NCI-H146 (cell line): ENCODE results near the gene UNC79.
"Not testable (repeated sequence)": the region's sequence is repeated elsewhere in the genome, so short reads cannot be mapped to it uniquely, and the experiment has no call there.

ENCODE experiments used
- DNase-seq: peaks from one replicate; lab custom pipeline; 2025; lab: John Stamatoyannopoulos, UW

The UNC79 gene

DNA sequence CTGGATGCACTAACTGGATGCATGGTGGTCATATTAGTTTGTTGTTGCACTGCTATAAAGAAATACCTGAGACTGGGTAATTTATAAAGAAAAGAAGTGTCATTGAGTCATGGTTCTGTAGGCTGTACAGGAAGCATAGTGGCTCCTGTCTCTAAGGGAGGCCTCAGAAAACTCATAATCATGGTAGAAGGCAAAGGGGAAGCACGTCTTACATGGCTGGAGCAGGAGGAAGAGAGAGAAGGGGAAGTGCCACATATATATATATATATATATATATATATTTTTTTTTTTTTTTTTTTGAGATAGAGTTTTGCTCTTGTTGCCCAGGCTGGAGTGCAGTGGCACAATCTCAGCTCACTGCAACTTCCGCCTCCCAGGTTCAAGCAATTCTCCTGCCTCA, 62.9 kb downstream of the UNC79 start:
- DNase-seq = not testable (repeated sequence)

DNA sequence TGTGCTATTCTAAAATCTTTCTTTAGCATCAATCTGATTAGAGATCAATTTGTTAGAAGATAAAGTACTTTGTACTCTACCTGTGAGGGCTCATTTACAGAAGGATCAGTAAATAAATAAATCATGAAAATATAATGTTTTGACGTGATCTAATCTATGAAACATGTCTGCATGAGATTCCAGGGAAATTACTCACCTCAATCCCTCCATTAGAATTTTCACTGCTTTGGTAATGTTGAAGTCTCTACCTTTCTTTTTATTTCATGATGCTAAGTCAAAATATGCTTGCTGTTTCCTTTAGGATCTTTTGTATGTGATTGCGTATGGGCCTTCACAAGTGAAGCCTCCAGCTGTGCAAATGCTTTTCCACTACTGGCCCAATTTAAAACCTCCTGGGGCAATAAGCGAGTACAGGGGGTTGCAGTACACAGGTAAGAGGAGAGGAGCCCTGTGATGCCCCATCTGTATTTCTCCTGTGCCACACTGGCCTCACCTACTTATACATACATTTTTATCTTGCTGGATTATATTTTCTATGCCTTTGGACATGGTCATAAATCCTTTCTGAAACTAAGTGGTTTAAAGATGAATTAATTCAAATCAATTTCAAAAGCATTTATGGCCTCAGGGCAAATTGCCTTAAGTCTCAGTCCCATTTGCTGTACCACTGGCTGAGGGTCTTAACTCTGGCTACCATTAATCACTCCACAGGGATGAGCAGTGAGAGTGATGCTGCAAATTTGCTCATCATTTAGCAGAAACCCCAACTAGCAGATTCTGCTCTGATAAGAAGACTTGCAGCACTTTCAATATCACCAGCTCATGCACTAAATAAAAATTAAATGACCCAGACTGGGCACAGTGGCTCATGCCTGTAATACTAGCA, 66.4 kb downstream of the UNC79 start:
- peak; percentile 57 for DNase-seq

GRCh38 chr14:93510056-93510455, 79.3 kb downstream of the UNC79 start:
- no peak for DNase-seq

DNA sequence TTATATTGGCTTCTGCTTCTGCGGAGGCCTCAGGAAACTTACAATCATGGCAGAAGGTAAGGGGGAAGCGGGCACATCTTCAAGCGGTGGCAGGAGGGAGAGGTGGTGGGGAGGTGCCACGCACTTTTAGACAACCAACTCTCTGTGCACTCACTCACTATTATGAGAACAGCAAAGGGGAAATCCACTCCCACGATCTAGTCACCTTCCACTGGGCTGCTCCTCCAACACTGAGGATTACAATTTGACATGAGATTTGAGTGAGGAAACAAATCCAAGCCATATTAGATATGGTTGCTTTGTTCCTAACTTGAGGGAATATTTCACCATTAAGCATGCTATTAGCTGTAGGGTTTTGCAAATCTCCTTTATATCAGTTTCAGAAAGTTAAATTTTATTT, 80.3 kb downstream of the UNC79 start:
- no peak for DNase-seq

GRCh38 chr14:93520053-93520607, 89.4 kb downstream of the UNC79 start:
- DNase-seq = no peak

DNA sequence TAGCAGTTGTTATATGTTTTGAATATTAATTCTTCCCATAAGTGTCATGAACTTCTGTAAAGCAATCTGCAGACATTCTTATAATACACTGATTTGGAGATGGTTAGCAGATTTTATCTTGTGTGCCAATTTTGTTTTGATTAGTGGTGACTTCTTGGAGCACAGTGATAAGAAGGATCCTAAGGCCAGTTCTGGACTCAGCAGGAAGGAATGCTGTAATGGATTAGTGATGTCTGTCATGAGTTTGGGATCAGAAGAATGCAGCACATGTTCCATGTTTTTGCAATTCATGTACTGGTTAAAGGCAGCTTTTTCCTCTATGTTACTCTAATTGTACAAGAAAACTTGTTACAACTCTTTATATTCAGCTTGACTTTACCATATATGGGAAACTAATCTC, 91.5 kb downstream of the UNC79 start:
- DNase-seq = no peak

DNA sequence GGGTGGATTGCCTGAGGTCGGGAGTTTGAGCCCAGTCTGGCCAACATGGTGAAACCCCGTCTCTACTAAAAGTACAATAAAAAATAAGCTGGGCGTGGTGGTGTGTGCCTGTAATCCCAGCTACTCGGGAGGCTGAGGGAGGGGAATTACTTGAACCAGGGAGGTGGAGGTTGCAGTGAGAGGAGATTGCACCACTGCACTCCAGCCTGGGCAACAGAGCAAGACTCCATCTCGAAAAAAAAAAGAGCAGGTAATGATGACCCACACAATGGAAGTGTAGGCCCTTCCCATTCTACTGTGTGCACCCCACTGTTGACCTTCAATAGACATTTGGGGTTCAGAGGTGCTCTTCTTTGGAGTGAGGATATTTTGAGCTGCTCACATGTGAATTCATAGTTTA, 94.5 kb downstream of the UNC79 start:
- DNase-seq = not testable (repeated sequence)

- no peak for DNase-seq
Observed at GRCh38 chr14:93525696-93526451, 95.1 kb downstream of the UNC79 start.

- no peak for DNase-seq
Observed at GRCh38 chr14:93527203-93527607, 96.5 kb downstream of the UNC79 start.

- no peak for DNase-seq
Observed at GRCh38 chr14:93528884-93529558, 98.3 kb downstream of the UNC79 start.

GRCh38 chr14:93531644-93532043, 100.9 kb downstream of the UNC79 start:
- DNase-seq = no peak

GRCh38 chr14:93532541-93532940, 101.8 kb downstream of the UNC79 start:
- no peak for DNase-seq

GRCh38 chr14:93533437-93533836, 102.7 kb downstream of the UNC79 start:
- DNase-seq = no peak

GRCh38 chr14:93533842-93534241, 103.1 kb downstream of the UNC79 start:
- DNase-seq = no peak

DNA sequence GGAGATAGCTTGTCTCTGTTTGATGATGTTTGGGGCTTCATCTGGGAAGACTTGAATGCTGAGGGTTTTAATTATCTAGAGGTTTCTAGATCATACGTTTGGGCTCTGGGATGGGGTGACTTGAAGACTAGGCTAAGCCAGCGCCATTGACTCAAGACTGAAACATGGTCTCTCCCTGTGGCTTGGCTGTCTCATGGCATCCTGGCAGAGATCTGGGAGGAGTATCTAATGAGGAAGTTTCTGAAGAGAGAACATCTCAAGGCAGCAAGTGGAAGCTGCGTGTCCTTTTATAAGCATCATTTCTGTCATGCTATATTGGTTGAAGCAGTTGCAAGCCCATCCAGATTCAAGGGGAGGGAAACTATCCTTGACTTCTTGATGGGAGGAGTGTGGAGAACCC, 104.8 kb downstream of the UNC79 start:
- DNase-seq = no peak

DNA sequence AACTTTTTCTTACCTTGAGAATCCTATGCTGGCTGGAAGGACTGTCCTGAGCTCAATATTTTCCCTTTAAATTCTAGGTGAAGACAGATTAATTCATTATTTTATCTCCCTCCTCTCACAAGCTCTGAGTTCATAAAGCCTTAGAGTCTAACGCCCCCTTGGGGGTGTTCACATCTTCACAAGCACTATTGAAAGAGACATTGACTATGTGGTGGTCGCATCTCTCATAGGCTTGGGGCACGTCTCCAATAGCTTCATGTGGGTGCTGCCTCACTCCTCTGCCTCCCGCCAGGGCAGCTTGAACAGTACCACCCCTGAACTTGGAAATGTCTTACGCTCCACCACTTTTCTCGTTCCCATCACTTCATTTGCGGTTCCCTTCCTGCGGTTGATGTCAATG, 106.2 kb downstream of the UNC79 start:
- no peak for DNase-seq

DNA sequence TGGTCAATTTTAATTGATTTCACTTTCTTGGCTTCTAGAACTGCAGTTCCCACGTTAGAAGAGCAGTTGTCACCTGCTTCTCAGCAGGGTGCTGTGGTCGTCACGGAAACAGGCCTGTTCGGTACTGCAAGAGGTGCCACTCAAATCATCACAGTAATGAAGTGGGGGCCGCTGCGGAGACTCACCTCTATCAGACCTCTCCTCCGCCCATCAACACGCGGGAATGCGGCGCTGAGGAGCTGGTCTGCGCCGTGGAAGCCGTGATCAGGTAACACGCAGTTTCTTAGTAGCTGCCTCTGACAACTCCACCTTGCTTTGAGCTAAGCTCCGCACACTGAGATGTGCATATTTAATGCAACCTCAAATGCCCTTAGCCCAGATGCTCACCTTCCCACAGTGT, 107.2 kb downstream of the UNC79 start:
- DNase-seq = no peak

GRCh38 chr14:93538413-93538812, 107.7 kb downstream of the UNC79 start:
- no peak for DNase-seq

GRCh38 chr14:93540235-93540634, 109.5 kb downstream of the UNC79 start:
- no peak for DNase-seq

DNA sequence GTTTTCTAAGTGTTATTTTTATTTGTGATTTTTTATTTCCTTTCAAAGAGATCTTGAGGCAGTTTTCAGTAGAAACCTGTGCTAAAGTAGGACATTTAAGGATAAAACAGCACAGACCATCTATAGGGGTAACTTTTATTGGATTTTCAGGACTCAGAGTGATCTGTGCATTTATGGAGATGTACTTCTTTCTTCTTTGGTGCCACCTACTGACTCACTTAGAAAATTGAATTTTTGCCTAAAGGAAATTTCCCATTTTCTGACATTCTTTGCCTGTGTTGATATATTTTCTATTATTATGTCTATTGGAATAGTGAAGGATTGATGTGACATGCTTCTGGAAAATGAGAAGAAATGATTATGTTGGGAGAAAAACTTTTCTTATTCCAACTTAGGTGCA, 113.0 kb downstream of the UNC79 start:
- no peak for DNase-seq

GRCh38 chr14:93544212-93544611, 113.5 kb downstream of the UNC79 start:
- DNase-seq = no peak

- no peak for DNase-seq
Observed at GRCh38 chr14:93546642-93547041, 115.9 kb downstream of the UNC79 start.
